H9 (cell line): ENCODE measurements around the gene SH3RF3. TPM values are rescaled to one million over a fixed set of nuclear protein-coding genes. Genes with fewer than 3 reads are reported as not detected.

Experiments used
- DNase-seq: peaks from one replicate; pipeline ENCODE4 v3.0.0-alpha.2; 2017
- H2AFZ ChIP-seq: one replicate; pipeline ENCODE4 v1.6.1; 2013; ENCODE audit warnings: mild to moderate bottlenecking, low read length, control low read depth, moderate library complexity
- H2AK5ac ChIP-seq: 2 replicates; pipeline ENCODE4 v1.6.1; 2013; ENCODE audit warnings: low read length, control low read depth, mixed read lengths; ENCODE audit not compliant: insufficient read length
- H2BK120ac ChIP-seq: one replicate; pipeline ENCODE4 v1.6.1; 2013; ENCODE audit warnings: low read depth, mild to moderate bottlenecking, low read length, control low read depth, inconsistent platforms; ENCODE audit not compliant: poor library complexity, severe bottlenecking
- H2BK12ac ChIP-seq: 2 replicates; pipeline ENCODE4 v1.6.1; 2013; ENCODE audit warnings: low read length, control low read depth, mixed read lengths, low read depth; ENCODE audit not compliant: insufficient read length
- H2BK15ac ChIP-seq: 2 replicates; pipeline ENCODE4 v1.6.1; 2013; ENCODE audit warnings: low read depth, low read length, control low read depth
- H2BK20ac ChIP-seq: one replicate; pipeline ENCODE4 v1.6.1; 2013; ENCODE audit warnings: low read depth, mild to moderate bottlenecking, low read length, control low read depth, inconsistent platforms; ENCODE audit not compliant: poor library complexity, severe bottlenecking
- H2BK5ac ChIP-seq: 2 replicates; pipeline ENCODE4 v1.6.1; 2013; ENCODE audit warnings: low read length, control low read depth, mixed read lengths; ENCODE audit not compliant: insufficient read length
- H3K14ac ChIP-seq: 2 replicates; pipeline ENCODE4 v1.6.1; 2013; ENCODE audit warnings: low read length, control low read depth; ENCODE audit not compliant: insufficient read depth
- H3K18ac ChIP-seq: 2 replicates; pipeline ENCODE4 v1.6.1; 2013; ENCODE audit warnings: low read depth, mild to moderate bottlenecking, mixed read lengths, low read length, control low read depth; ENCODE audit not compliant: insufficient read length
- H3K23ac ChIP-seq: 2 replicates; pipeline ENCODE4 v1.6.1; 2013; ENCODE audit warnings: low read length, control low read depth, mixed read lengths, low read depth; ENCODE audit not compliant: insufficient read length
- H3K23me2 ChIP-seq: 2 replicates; pipeline ENCODE4 v1.6.1; 2013; ENCODE audit warnings: low read depth, mild to moderate bottlenecking, mixed read lengths, low read length, control low read depth; ENCODE audit not compliant: insufficient read length, poor library complexity, severe bottlenecking
- H3K27ac ChIP-seq: 2 replicates; pipeline ENCODE4 v1.5.1; 2013; ENCODE audit warnings: low read length, control low read depth, mixed read lengths, low read depth; ENCODE audit not compliant: insufficient read length
- H3K27me3 ChIP-seq: 2 replicates; pipeline ENCODE4 v1.6.1; 2013; ENCODE audit warnings: low read length, control low read depth, inconsistent platforms; ENCODE audit not compliant: insufficient read depth
- H3K4ac ChIP-seq: 2 replicates; pipeline ENCODE4 v1.6.1; 2013; ENCODE audit warnings: low read depth, mild to moderate bottlenecking, control low read depth, inconsistent platforms, low read length, moderate library complexity
- H3K4me1 ChIP-seq: 2 replicates; pipeline ENCODE4 v1.6.1; 2013; ENCODE audit warnings: low read length, control low read depth, inconsistent platforms; ENCODE audit not compliant: insufficient read depth
- H3K4me2 ChIP-seq: 2 replicates; pipeline ENCODE4 v1.6.1; 2013; ENCODE audit warnings: low read length, control low read depth, mixed read lengths; ENCODE audit not compliant: insufficient read length, insufficient read depth
- H3K56ac ChIP-seq: 2 replicates; pipeline ENCODE4 v1.6.1; 2013; ENCODE audit warnings: low read depth, mild to moderate bottlenecking, mixed read lengths, low read length, control low read depth; ENCODE audit not compliant: insufficient read length
- H3K79me1 ChIP-seq: 2 replicates; pipeline ENCODE4 v1.6.1; 2013; ENCODE audit warnings: low read depth, mild to moderate bottlenecking, moderate library complexity, low read length, control low read depth, inconsistent platforms; ENCODE audit not compliant: insufficient read depth, poor library complexity, severe bottlenecking
- H3K79me2 ChIP-seq: 2 replicates; pipeline ENCODE4 v1.6.1; 2013; ENCODE audit warnings: low read length, control low read depth, inconsistent platforms; ENCODE audit not compliant: insufficient read depth
- H3K9ac ChIP-seq: 2 replicates; pipeline ENCODE4 v1.6.1; 2013; ENCODE audit warnings: low read length, control low read depth, mixed read lengths; ENCODE audit not compliant: insufficient read length; ENCODE audit errors: extremely low read depth
- H3K9me3 ChIP-seq: one replicate; pipeline ENCODE4 v1.6.1; 2013; ENCODE audit warnings: low read depth, low read length, inconsistent platforms; ENCODE audit not compliant: control insufficient read depth
- H3T11ph ChIP-seq: one replicate; pipeline ENCODE4 v1.6.1; 2013; ENCODE audit warnings: mild to moderate bottlenecking, low read length, control low read depth, inconsistent platforms
- H4K20me1 ChIP-seq: one replicate; pipeline ENCODE4 v1.6.1; 2013; ENCODE audit not compliant: control insufficient read depth, insufficient read length, insufficient read depth
- H4K5ac ChIP-seq: 2 replicates; pipeline ENCODE4 v1.6.1; 2013; ENCODE audit warnings: low read depth, mild to moderate bottlenecking, mixed read lengths, low read length, control low read depth; ENCODE audit not compliant: insufficient read length
- H4K8ac ChIP-seq: replicated peaks from 2 replicates; pipeline ENCODE4 v1.6.1; 2013; ENCODE audit warnings: low read length, control low read depth, mixed read lengths, low read depth; ENCODE audit not compliant: insufficient read length
- H4K91ac ChIP-seq: 2 replicates; pipeline ENCODE4 v1.6.1; 2013; ENCODE audit warnings: low read depth, mild to moderate bottlenecking, moderate library complexity, mixed read lengths, low read length, control low read depth; ENCODE audit not compliant: insufficient read length
- H3K27ac Mint-ChIP-seq, 3 experiments: 2 replicates in 2 of 3; 3 replicates in 1 of 3; pipeline ENCODE4 v1.8.0; 2020 to 2021; ENCODE audit warnings: mixed read lengths in 3 of 3, mild to moderate bottlenecking in 1 of 3, moderate library complexity in 1 of 3
- H3K27me3 Mint-ChIP-seq: 2 replicates; pipeline ENCODE4 v1.8.0; 2021; ENCODE audit warnings: low read depth, mild to moderate bottlenecking, moderate library complexity, mixed read lengths
- H3K36me3 Mint-ChIP-seq, 3 experiments: 2 replicates in 2 of 3; 3 replicates in 1 of 3; pipeline ENCODE4 v1.8.0; 2020 to 2021; ENCODE audit warnings: low read depth in 3 of 3, mixed read lengths in 3 of 3; ENCODE audit not compliant: insufficient read depth in 1 of 3
- H3K4me1 Mint-ChIP-seq, 2 experiments: 2 replicates each; pipeline ENCODE4 v1.8.0; 2020; ENCODE audit warnings: mixed read lengths in 2 of 2
- H3K4me3 Mint-ChIP-seq, 2 experiments: 2 replicates in 1 of 2; 3 replicates in 1 of 2; pipeline ENCODE4 v1.8.0; 2020 to 2021; ENCODE audit warnings: mild to moderate bottlenecking in 2 of 2, mixed read lengths in 2 of 2, moderate library complexity in 1 of 2
- H3K9me3 Mint-ChIP-seq, 2 experiments: 2 replicates in 1 of 2; 3 replicates in 1 of 2; pipeline ENCODE4 v1.8.0; 2020; ENCODE audit warnings: mild to moderate bottlenecking in 2 of 2, mixed read lengths in 2 of 2, moderate library complexity in 1 of 2
- CTCF ChIP-seq: fragments of 200-600 bp; sonication (generic); conservative IDR thresholded peaks from 3 replicates; pipeline ENCODE4 v1.8.0; 2021; ENCODE audit warnings: antibody characterized with exemption, mild to moderate bottlenecking
- WGBS: extraction: QIAGEN DNeasy Blood & Tissue Kit; methylation state at CpG from one replicate; pipeline ENCODE4 v1.1.7; 2013; ENCODE audit warnings: missing lambda C conversion rate, low lambda C conversion rate, mixed read lengths; ENCODE audit not compliant: insufficient read length; ENCODE audit errors: extremely low coverage; 5-methylcytosine and 5-hydroxymethylcytosine counted together
- total RNA-seq: library from RNA; stranded (reverse); gene quantifications from 2 replicates; pipeline ENCODE4 v1.2.1, GENCODE V29; 2021

The SH3RF3 gene
- total RNA-seq, 1 experiment from 2014 or later = 0.46 TPM

GRCh38 chr2:109503191-109503590 lies 374.2 kb downstream of the SH3RF3 start:
- no peak overlapping the region for H3K4me3 Mint-ChIP-seq
- Histone ChIP-seq H3K79me2 (no peaks in the 10 kb centered on the region), H4K8ac (no peak overlapping the region), H2AFZ (no peak overlapping the region), H3K4me1 (no peaks in the 10 kb centered on the region), H2BK120ac (no peak overlapping the region), H3K23me2 (no peaks in the 10 kb centered on the region), H2BK5ac (no peak overlapping the region), H3K9me3 (no peaks in the 10 kb centered on the region), H2AK5ac (no peak overlapping the region), H4K91ac (no peak overlapping the region), H3T11ph (no peak overlapping the region), H3K4ac (no peak overlapping the region), H3K27me3 (no peaks in the 10 kb centered on the region), H3K23ac (no peak overlapping the region), H4K5ac (no peak overlapping the region), H3K14ac (no peak overlapping the region), H3K79me1 (no peaks in the 10 kb centered on the region), H3K4me2 (no peak overlapping the region), H4K20me1 (no peaks in the 10 kb centered on the region), H2BK15ac (no peak overlapping the region), H3K56ac (no peak overlapping the region), H2BK20ac (no peak overlapping the region), H3K18ac (no peak overlapping the region), H2BK12ac (no peak overlapping the region), H3K27ac (no peak overlapping the region), H3K9ac (no peak overlapping the region)
- DNase-seq = no peak
- peaks cover 0 to 8% of the 10 kb centered on the region in 2 experiments; a peak in 1 of 4 replicates for H3K4me1 Mint-ChIP-seq
- H3K27ac Mint-ChIP-seq = no peak overlapping the region
- no peaks in the 10 kb centered on the region; a peak in 1 of 7 replicates for H3K36me3 Mint-ChIP-seq
- no peak for TF ChIP-seq CTCF
- WGBS = no CpG with 5 or more reads among the region's 5 CpGs
- no peaks in the 10 kb centered on the region for H3K9me3 Mint-ChIP-seq
- no peaks in the 10 kb centered on the region for H3K27me3 Mint-ChIP-seq
